ENCODE results near the gene CYP4F22.
"Not testable (repeated sequence)": the region's sequence is repeated elsewhere in the genome, so short reads cannot be mapped to it uniquely, and the experiment has no call there.

CYP4F22 gene

GRCh38 chr19:15495151-15495550 is 13.2 kb upstream of the CYP4F22 start:
- no peak for DNase-seq

GRCh38 chr19:15498156-15498858 is 10.0 kb upstream of the CYP4F22 start:
- DNase-seq, result no peak

DNA sequence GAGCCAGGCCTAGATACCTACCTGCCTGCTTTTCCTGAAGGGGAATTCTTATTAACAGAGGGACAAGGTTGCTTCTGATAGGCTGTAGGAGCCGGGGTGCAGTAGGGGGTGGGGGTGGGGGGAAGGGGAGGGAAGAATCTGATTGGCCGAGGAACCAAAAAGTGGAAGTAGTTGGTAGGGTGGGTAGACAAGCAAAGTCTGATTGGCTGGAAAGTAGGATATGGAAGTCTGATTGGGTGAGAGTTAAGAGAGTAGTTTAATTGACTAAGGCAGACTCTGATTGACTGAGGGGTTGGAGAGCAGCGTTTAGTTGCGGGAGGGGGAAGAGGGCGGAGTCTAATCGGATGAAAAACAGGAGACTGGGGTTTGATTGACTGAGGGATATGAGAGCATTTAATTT is 9.4 kb upstream of the CYP4F22 start:
- no peak for DNase-seq

DNA sequence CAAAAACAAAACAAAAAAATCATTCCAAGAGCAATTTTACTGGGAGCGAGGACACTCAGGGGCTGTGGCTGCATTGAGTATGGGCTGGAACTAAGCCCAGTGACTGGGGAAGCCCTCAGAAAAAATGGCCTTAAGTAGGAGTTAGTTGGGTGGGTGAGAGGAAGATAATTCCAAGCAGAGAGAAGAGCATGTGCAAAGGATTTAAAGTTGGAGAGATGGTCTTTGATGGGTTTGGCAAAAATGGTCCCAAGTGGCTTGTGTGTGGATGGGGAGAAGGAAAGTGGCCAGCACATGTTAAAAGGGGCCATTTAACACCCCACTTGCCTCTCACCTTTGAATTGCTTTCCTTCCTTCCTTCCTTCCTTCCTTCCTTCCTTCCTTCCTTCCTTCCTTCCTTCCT is 6.7 kb upstream of the CYP4F22 start:
- no peak for DNase-seq

DNA sequence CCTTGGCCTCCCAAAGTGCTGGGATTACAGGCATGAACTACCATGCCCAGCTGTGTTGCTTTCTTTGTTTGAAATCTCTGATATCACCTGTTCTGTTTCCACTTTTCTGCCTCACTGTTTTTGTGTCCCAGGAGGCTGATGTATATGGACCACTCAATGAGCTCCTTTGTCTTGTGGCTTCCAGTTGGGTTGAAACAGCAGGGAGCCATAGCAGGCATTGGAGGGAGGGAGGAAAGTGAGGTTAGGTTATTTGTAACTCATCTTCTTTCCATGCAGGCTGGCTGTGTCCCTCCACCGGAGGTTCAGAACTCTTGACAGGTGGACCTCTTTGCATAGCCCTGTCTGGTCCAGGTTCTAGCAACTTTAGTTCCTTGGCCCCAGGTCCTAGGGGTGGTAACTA is 6.1 kb upstream of the CYP4F22 start:
- DNase-seq, result no peak

DNA sequence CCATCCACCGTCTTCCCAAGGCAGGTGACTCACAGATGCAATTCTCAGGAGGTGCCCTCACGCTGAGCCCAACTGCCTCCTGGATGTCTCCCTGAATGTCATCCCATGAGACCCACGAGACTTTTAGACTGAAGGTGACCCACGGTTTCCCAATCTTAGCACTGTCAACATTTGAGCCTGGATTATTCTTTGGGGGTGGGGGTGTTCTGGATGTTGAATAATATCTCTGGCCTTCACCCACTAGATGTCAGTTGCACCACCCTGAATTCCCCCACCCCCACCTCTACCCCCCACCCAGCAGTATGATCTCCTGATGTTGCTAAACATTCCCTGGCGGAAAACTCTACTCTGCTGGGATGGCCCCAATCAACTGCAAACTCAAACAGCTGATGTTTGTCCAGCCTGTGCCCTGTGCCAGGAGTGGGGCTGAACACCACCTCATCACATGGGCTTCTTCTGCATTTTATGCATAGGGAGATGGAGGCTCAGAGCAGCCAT is 2.2 kb upstream of the CYP4F22 start:
- no peak for DNase-seq

DNA sequence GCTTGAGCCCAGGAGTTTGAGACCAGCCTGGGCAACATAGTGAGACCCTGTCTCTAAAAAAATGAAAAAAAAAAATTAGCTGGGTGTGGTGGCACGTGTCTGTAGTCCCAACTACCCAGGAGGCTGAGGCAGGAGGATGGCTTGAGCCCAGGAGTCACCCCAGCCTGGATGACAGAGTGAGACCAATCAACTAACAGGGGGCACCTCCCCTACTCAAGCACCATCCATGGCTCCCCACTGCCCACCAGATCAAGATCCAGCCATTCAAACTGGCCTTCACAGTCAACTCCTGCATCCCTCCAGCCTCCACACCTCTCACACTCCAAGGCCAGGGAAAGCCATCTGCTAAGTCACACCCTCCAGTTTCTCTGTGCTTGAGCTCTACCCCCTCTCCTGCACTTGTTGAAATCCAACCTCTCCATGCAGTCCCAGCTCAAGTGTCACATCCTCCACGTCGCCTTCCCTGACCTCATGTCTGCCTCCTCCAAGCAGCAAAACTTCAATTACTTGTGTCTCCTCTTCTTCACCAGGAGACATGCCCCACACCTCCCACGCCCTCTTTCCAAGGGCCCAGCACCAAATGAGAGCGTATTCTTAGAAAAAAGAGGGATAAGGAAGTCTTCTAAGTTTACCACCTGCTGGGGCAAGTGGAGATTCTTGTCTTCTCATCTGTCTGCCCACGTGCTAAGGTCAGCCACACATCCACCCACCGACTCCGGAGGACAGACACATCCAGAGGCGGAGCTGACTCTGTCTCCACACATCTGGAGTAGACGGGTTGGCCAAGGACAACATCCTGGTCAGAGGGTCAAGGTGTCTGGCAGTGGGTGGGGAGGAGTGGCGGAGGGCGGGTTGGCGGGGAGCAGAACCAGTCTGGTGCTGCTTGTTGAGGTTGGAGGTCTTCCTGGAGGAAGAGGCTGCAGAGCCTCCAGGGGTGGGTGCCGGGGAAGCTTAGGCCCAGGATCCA is 974 bp upstream of the CYP4F22 start:
- DNase-seq, result no peak

- DNase-seq, result no peak
Observed at GRCh38 chr19:15511671-15512424, 3.5 kb downstream of the CYP4F22 start.

DNA sequence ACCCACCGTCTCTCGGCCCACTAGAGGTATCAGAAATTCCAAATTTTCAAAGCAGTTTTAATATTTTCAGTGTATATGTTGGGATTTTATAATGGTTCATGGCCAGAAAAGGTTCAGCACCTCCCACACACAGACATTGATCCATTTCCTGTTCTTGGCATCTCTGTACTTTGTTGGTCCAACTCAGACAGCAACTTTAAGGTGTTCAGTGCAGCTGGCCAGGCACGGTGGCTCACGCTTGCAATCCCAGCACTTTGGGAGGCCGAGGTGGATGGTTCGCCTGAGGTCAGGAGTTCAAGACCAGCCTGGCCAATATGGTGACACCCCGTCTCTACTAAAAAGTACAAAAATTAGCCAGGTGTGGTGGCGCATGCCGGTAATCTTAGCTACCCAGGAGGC is 6.9 kb downstream of the CYP4F22 start:
- not testable (repeated sequence) for DNase-seq

GRCh38 chr19:15516363-15516762 is 8.0 kb downstream of the CYP4F22 start:
- no peak for DNase-seq

DNA sequence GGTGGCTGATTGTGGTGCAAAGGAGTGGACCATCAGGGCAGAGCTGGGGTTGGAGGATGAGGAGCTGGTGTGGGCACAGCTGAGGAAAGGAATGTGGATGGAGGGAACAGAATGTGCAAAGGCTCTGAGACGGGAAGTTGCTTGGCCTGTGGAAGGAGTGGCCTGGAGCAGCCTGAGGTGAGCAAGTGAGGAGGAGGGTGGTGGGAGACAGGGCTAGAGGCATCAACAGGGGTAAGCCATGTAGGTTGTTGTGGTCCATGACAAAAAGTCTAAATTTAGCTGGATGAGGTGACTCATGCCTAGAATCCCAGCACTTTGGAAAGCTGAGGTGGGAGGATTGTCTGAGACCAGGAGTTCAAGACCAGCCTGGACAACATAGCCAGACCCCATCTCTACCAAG is 9.5 kb downstream of the CYP4F22 start:
- DNase-seq, result no peak

GRCh38 chr19:15519433-15519976 is 11.2 kb downstream of the CYP4F22 start:
- DNase-seq, result no peak

- no peak for DNase-seq
Observed at GRCh38 chr19:15524781-15525180, 16.5 kb downstream of the CYP4F22 start.

- no peak for DNase-seq
Observed at GRCh38 chr19:15525291-15525690, 17.0 kb downstream of the CYP4F22 start.

DNA sequence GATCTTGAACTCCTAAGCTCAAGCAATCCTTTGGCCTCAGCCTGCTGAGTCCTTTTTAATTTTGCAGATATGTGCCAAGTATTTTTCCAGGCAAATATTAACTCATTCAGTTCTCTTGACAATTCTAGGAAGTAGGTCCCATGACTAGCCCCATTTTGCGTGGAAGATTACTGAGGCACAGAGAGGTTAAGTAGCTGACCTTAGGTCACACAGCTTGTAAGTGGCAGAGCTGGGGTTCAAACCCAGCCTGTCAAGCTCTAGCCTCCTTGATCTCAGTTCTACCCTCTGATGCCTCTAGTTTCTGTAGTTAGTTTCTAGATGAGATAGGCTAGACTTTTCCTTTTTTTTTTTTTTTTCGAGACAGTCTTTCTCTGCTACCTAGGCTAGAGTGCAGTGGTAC is 18.1 kb downstream of the CYP4F22 start:
- DNase-seq, result no peak

- no peak for DNase-seq
Observed at GRCh38 chr19:15527705-15528104, 19.4 kb downstream of the CYP4F22 start.

DNA sequence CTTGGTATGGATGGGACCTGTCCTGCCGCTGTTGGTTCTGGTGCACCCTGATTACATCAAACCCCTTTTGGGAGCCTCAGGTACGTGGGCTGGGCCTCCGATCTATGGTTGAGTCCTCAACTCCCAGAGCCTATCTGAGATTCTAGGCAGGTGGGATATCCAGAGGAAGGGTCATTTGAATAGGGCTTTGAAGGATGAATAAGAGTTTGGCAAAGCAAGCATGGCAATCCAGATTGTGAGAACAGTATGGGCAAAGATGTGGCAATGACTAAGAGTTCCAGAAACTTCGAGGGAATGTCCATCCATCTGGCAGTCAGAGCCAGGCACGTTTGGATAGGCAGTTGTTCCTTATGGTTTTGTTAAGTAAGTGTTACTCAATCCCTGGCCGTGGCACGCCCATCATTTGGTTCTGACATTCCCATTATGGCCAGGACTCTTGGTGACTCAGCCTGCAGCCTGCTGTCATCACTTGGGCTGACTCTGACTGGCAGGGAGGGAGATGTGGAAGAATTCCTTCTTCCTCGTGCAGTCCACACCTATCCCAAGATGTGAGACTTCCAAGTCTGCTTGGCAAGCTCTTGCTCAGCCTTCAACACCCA is 21.5 kb downstream of the CYP4F22 start:
- DNase-seq, result no peak

GRCh38 chr19:15532779-15533521 is 24.6 kb downstream of the CYP4F22 start:
- DNase-seq, result peak in 2 of 3 experiments; percentile 23 to 63

- DNase-seq, result not testable (repeated sequence)
Observed at GRCh38 chr19:15533522-15533830, 25.2 kb downstream of the CYP4F22 start.

GRCh38 chr19:15534957-15535864 is 26.9 kb downstream of the CYP4F22 start:
- DNase-seq, result no peak

DNA sequence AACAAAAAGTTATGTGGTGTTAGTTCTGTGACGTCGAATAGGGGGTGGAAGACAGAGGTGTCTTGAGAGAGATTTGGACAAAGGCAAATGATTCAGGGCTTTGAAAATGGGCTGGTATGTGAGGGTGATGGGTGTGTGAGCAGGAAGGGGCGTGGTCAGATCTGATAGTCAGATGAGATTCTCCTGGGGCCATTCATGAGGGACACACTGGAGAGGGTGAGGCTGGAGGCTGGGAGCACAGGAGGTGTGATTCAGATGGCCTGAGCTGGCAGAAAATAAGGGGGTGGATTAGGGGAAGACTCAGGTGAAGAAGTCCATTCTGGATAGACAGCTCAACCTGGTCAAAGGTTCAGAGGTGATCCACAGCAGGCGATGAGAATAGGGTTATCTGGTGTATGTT is 28.0 kb downstream of the CYP4F22 start:
- DNase-seq, result no peak

Measured in NCI-H1417 (cell line).